ENCODE measurements around the gene CRYBG3. TPM values are rescaled to one million over a fixed set of nuclear protein-coding genes. Genes with fewer than 3 reads are reported as not detected.
"Not testable (repeated sequence)": the region's sequence is repeated elsewhere in the genome, so short reads cannot be mapped to it uniquely, and the experiment has no call there.

The CRYBG3 gene
- total RNA-seq, 2 donors from 2014 or later = 13.4 to 29.2 TPM

DNA sequence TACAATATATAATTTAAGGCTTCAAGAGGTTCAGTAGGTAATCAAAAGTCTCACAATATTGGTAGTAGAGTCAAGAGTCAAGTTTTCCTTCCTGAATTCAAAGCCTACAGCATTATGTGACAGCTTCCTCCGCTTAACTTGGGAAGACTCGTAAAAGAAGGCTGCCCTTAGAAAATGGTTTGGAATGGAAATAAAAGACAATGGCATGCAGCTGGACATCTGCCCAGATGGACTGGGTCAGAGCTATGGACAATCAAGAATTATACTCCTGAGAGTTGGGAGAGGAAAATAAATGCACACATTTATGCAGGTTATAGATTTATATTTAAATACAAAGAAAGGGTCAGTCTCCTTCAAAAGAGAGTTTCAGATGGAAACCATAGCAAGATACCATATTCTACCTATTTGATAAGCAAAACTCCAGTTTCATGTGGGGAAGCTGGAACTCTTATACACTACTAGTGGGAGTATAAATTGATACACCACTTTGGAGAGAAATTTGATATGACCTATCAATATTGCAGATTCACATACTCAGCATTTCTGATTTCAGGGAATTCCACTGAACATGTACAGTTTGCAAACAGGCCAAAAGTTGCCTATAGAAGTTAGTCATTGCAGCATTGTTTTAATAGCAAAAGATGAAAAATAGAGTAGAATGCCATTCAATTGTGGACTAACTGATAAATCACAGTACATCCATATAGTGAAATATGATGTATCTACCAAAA is 6.1 kb downstream of the CRYBG3 start:
- H3K9me3 ChIP-seq = no peaks in the 10 kb centered on the region
- DNase-seq (ENCODE audit: low spot score) (no peak), ATAC-seq (ENCODE audit: insufficient number of reproducible peaks, low FRiP score, low read depth) (no peak)
- no peaks in the 10 kb centered on the region for H3K36me3 ChIP-seq
- H3K27ac ChIP-seq = no peak overlapping the region
- peaks cover 4 to 20% of the 10 kb centered on the region in 2 donors for H3K4me1 ChIP-seq (ENCODE audit: control insufficient read depth in 1 of 2, low read depth in 2 of 2)
- no peak overlapping the region for H3K4me3 ChIP-seq
- H3K27me3 ChIP-seq (replicated peaks; ENCODE audit: insufficient read depth) = no peaks in the 10 kb centered on the region
- TF ChIP-seq, protein P1, sequence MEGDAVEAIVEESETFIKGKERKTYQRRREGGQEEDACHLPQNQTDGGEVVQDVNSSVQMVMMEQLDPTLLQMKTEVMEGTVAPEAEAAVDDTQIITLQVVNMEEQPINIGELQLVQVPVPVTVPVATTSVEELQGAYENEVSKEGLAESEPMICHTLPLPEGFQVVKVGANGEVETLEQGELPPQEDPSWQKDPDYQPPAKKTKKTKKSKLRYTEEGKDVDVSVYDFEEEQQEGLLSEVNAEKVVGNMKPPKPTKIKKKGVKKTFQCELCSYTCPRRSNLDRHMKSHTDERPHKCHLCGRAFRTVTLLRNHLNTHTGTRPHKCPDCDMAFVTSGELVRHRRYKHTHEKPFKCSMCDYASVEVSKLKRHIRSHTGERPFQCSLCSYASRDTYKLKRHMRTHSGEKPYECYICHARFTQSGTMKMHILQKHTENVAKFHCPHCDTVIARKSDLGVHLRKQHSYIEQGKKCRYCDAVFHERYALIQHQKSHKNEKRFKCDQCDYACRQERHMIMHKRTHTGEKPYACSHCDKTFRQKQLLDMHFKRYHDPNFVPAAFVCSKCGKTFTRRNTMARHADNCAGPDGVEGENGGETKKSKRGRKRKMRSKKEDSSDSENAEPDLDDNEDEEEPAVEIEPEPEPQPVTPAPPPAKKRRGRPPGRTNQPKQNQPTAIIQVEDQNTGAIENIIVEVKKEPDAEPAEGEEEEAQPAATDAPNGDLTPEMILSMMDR (IDR thresholded peaks at IDR 0.05) = no peak

DNA sequence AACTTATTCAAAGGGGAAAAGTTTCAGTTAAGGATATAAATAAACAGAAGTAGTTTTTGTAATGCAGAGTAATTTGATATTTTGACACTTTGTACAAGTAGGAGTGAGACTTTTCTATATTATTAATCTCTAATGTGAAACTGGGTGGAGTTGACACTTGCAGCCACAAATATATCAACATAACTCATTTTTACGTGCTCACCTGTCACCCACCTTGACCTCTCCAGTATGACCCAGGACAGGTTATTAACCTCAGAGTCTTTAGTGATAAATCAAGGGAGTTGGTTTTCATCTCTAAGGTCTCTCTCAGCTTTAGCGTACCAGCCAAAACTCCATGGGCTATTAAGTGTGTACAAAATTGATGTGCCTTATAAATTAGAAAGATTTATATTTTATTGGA is 7.4 kb downstream of the CRYBG3 start:
- H3K4me1 ChIP-seq (ENCODE audit: control insufficient read depth in 1 of 2, low read depth in 2 of 2) = peaks cover 0 to 8% of the 10 kb centered on the region in 2 donors
- DNase-seq (ENCODE audit: low spot score) (no peak), ATAC-seq (ENCODE audit: insufficient number of reproducible peaks, low FRiP score, low read depth) (no peak)
- no peaks in the 10 kb centered on the region for H3K27me3 ChIP-seq (replicated peaks; ENCODE audit: insufficient read depth)
- no peak overlapping the region for H3K4me3 ChIP-seq
- H3K9me3 ChIP-seq = no peaks in the 10 kb centered on the region
- no peaks in the 10 kb centered on the region for H3K36me3 ChIP-seq
- no peak overlapping the region for H3K27ac ChIP-seq
- TF ChIP-seq, protein P1 (IDR thresholded peaks at IDR 0.05) = no peak

DNA sequence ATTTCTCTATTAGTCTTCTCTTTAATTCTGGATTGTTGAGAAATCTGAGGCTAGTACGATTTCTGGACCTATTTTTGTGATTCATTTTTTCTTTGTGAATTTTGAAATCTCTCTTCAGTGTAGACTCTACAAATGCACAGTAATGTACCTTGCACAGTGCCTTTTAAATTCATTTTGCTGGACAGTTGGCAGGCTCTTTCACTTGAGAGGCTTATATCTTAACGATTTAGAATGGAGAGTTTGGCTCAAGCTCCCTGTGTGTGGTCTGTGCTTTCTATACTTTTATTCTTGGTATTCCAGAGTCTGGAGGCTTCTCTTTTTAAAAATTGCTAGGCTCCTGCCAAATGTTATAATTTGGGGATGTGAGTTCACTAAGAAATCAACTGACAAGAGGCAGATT is 8.8 kb downstream of the CRYBG3 start:
- Histone ChIP-seq H3K9me3 (no peaks in the 10 kb centered on the region), H3K4me1 (ENCODE audit: control insufficient read depth in 1 of 2, low read depth in 2 of 2) (no peaks in the 10 kb centered on the region), H3K27ac (no peak overlapping the region), H3K4me3 (no peak overlapping the region), H3K27me3 (replicated peaks; ENCODE audit: insufficient read depth) (no peaks in the 10 kb centered on the region), H3K36me3 (no peaks in the 10 kb centered on the region)
- DNase-seq (ENCODE audit: low spot score) (no peak), ATAC-seq (ENCODE audit: insufficient number of reproducible peaks, low FRiP score, low read depth) (no peak)
- TF ChIP-seq, protein P1 (IDR thresholded peaks at IDR 0.05) = no peak

DNA sequence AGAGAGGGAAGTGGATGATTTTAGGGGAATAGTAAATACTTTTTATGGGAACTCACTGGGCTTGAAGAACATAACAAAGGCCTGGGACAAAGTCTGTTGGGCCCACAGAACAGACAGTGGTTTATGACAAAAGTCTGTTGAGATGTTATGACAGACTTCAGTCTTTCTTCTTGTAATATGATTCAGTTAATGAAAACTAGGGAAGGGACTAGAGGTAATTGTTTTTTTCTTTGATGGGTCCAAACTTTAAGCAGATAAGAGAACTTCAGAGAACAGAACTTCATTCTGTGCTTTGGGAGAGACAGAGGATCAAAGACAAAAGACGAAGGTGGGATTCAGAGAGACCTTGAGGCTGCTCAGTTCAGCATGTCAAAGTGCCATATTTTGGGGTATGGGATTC is 9.3 kb downstream of the CRYBG3 start:
- ATAC-seq (ENCODE audit: insufficient number of reproducible peaks, low FRiP score, low read depth) = no peak
- Histone ChIP-seq H3K9me3 (no peaks in the 10 kb centered on the region), H3K27ac (no peak overlapping the region), H3K27me3 (replicated peaks; ENCODE audit: insufficient read depth) (no peaks in the 10 kb centered on the region), H3K4me1 (ENCODE audit: control insufficient read depth in 1 of 2, low read depth in 2 of 2) (no peaks in the 10 kb centered on the region), H3K4me3 (no peak overlapping the region), H3K36me3 (no peaks in the 10 kb centered on the region)
- TF ChIP-seq, protein P1 (IDR thresholded peaks at IDR 0.05) = no peak
- DNase-seq (ENCODE audit: low spot score) = no peak

DNA sequence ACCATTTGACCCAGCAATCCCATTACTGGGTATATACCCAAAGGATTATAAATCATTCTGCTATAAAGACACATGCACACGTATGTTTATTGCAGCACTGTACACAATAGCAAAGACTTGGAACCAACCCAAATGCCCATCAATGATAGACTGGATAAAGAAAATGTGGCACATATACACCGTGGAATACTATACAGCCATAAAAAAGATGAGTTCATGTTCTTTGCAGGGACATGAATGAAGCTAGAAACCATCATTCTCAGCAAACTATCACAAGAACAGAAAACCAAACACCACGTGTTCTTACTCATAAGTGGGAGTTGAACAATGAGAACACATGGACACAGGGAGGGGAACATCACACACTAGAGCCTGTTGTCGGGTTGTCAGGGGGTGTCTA is 11.4 kb downstream of the CRYBG3 start:
- not testable (repeated sequence) for DNase-seq (ENCODE audit: low spot score); H3K27me3 ChIP-seq (replicated peaks; ENCODE audit: insufficient read depth); H3K9me3 ChIP-seq; H3K4me3 ChIP-seq; H3K36me3 ChIP-seq; H3K4me1 ChIP-seq (ENCODE audit: control insufficient read depth in 1 of 2, low read depth in 2 of 2); ATAC-seq (ENCODE audit: insufficient number of reproducible peaks, low FRiP score, low read depth); H3K27ac ChIP-seq

DNA sequence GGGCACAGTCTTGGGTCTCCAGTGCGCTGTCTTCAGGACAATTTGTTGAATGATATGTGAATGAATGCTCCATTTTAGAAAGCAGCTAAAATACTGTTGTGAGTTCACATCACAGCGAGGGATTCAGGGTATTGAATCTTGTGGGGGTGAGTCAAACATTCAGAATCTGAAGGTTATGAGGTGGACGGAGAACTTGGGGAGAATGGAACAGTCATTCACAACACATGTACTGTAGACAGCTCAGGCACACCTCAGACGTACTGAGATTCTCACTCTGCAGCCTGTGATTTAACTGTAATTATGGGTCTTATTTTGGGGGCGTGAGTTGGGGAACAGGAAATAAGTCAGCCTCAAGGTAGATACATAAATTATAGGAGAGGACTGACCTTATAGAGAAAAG is 13.9 kb downstream of the CRYBG3 start:
- TF ChIP-seq, protein P1 (IDR thresholded peaks at IDR 0.05) = no peak
- H3K4me1 ChIP-seq (ENCODE audit: control insufficient read depth in 1 of 2, low read depth in 2 of 2) = peaks cover 3 to 5% of the 10 kb centered on the region in 2 donors
- DNase-seq (ENCODE audit: low spot score) (no peak), ATAC-seq (ENCODE audit: insufficient number of reproducible peaks, low FRiP score, low read depth) (no peak)
- no peak overlapping the region for H3K27ac ChIP-seq
- no peak overlapping the region for H3K4me3 ChIP-seq
- no peaks in the 10 kb centered on the region for H3K27me3 ChIP-seq (replicated peaks; ENCODE audit: insufficient read depth)
- H3K36me3 ChIP-seq = no peaks in the 10 kb centered on the region
- H3K9me3 ChIP-seq = no peaks in the 10 kb centered on the region

Measured in thoracic aorta (tissue), 2 donors.